ENCODE results near the gene NTSR1.
A peak's percentile ranks its signal among the peaks of the same experiment; 100 is the strongest.

Gene NTSR1

DNA sequence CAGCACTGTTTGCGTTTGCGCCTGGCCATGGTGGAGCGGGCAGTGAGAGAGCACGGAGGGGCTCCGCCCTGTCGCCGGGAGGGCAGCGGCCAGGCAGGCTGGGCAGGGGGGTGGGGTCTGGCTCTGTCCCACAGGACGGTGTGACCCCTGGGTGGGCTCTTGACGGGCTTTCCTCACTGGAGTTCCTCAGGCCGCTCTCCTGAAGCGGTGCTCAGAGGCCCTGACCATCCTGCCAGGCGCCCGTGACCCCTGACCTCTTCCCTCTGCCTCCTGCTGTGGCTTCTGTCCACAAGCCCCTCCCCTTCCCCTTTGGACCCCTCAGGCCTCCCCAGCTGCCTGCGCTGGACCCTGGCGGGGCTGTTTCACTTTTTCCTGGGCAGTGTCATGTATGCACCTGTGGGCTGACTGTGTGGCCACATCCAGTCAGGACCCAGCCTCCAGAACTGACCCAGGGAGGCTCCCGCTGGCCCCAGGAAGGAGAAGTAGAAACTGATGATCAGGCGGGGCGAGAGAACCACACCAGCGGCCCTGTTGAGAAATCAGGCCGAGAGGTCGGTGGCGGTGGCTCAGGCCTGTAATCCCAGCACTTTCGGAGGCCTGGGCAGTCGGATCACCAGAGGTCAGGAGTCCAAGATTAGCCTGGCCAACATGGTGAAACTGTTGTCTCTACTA, 97.2 kb downstream of the NTSR1 start:
- ATAC-seq (ENCODE audit: low read depth) (no peak), DNase-seq (ENCODE audit: low spot score) (peak; percentile 86)
- TF ChIP-seq, protein P1, sequence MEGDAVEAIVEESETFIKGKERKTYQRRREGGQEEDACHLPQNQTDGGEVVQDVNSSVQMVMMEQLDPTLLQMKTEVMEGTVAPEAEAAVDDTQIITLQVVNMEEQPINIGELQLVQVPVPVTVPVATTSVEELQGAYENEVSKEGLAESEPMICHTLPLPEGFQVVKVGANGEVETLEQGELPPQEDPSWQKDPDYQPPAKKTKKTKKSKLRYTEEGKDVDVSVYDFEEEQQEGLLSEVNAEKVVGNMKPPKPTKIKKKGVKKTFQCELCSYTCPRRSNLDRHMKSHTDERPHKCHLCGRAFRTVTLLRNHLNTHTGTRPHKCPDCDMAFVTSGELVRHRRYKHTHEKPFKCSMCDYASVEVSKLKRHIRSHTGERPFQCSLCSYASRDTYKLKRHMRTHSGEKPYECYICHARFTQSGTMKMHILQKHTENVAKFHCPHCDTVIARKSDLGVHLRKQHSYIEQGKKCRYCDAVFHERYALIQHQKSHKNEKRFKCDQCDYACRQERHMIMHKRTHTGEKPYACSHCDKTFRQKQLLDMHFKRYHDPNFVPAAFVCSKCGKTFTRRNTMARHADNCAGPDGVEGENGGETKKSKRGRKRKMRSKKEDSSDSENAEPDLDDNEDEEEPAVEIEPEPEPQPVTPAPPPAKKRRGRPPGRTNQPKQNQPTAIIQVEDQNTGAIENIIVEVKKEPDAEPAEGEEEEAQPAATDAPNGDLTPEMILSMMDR (IDR thresholded peaks at IDR 0.05; ENCODE audit: poor library complexity, severe bottlenecking) = no peak
- Histone ChIP-seq H3K27me3 (ENCODE audit: insufficient read depth, poor library complexity, severe bottlenecking) (no peaks in the 10 kb centered on the region), H3K27ac (ENCODE audit: poor library complexity, severe bottlenecking) (peak overlapping the region; percentile 60), H3K4me1 (ENCODE audit: insufficient read depth, poor library complexity, severe bottlenecking) (peaks cover 9% of the 10 kb centered on the region), H3K36me3 (ENCODE audit: low read depth) (peaks cover 56% of the 10 kb centered on the region), H3K9me3 (ENCODE audit: severe bottlenecking) (no peaks in the 10 kb centered on the region), H3K4me3 (ENCODE audit: severe bottlenecking) (peak overlapping the region; percentile 97)

DNA sequence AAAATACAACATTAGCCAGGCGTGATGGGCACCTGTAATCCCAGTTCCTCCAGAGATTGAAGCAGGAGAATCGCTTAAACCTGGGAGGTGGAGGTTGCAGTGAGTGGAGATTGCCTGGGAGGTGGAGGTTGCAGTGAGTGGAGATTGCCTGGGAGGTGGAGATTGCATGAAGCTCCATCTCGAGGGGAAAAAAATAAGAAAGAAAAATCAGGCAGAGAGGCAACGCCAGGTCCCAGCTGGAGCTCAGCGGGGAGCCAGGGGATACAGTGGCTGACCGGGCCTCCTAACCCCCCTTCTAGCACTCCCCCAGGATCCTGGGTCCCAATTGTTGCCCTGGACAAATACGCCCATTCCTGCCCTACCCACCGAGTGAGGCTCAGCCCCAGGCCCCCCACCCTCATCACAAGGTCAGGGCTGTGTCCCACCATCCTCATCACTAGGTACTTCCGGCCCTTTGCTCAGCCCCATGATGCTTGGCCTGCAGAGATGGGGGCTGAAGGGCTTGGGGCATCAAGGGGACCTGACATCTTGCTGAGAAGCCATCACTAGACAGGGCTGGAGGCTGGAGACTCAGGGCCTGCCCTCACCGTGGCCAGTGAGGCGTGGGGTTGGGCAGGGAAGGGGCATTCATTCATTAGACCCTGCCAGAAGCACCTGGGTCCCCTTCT, 97.9 kb downstream of the NTSR1 start:
- ATAC-seq (ENCODE audit: low read depth) = no peak
- Histone ChIP-seq H3K36me3 (ENCODE audit: low read depth) (peaks cover 57% of the 10 kb centered on the region), H3K27ac (ENCODE audit: poor library complexity, severe bottlenecking) (peak overlapping the region; percentile 60), H3K4me3 (ENCODE audit: severe bottlenecking) (peak overlapping the region; percentile 97), H3K4me1 (ENCODE audit: insufficient read depth, poor library complexity, severe bottlenecking) (peaks cover 9% of the 10 kb centered on the region), H3K27me3 (ENCODE audit: insufficient read depth, poor library complexity, severe bottlenecking) (no peaks in the 10 kb centered on the region), H3K9me3 (ENCODE audit: severe bottlenecking) (no peaks in the 10 kb centered on the region)
- DNase-seq (ENCODE audit: low spot score) = no peak
- TF ChIP-seq, protein P1 (IDR thresholded peaks at IDR 0.05; ENCODE audit: poor library complexity, severe bottlenecking) = no peak

DNA sequence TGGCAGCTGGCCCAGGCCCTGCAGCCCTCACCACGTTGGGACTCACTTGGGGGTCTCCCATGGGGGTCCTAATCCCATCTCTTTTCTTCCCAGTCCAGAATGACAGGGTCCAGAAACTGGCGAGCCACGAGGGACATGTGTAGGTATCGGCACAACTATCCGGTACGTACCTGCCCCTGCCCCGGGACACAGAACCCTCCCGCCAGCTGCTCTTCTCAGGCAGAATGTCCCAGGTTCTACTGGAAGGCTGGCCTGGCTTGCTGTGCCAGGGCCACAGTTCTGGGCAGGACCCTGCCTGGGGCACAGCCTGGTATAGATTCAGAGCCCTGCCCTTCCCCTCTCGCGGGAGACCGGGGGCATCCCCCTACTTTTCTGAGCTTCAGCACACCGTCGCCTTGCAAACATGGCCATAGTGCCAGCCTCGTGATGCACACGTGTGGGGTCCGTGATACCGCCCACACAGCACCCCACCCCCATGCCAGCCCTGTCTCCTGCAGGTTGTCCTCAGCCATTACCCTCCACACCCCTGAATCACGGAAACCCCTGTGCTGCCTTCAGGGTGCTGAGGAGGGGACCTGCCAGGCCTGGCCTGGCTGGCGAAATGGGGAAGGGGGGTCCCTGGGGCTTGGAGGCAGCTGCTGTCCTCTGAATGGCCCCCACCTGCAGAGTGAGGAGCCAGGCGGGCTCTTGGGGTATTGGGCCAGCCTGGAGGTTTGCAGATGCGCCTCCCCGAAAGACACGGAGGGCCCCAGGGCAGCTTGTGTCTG, 99.0 kb downstream of the NTSR1 start:
- Histone ChIP-seq H3K4me3 (ENCODE audit: severe bottlenecking) (no peak overlapping the region), H3K27ac (ENCODE audit: poor library complexity, severe bottlenecking) (no peak overlapping the region), H3K27me3 (ENCODE audit: insufficient read depth, poor library complexity, severe bottlenecking) (no peaks in the 10 kb centered on the region), H3K4me1 (ENCODE audit: insufficient read depth, poor library complexity, severe bottlenecking) (peaks cover 9% of the 10 kb centered on the region), H3K9me3 (ENCODE audit: severe bottlenecking) (no peaks in the 10 kb centered on the region), H3K36me3 (ENCODE audit: low read depth) (peaks cover 66% of the 10 kb centered on the region)
- TF ChIP-seq, protein P1 (IDR thresholded peaks at IDR 0.05; ENCODE audit: poor library complexity, severe bottlenecking) = no peak
- DNase-seq (ENCODE audit: low spot score) (peak; percentile 84), ATAC-seq (ENCODE audit: low read depth) (no peak)

DNA sequence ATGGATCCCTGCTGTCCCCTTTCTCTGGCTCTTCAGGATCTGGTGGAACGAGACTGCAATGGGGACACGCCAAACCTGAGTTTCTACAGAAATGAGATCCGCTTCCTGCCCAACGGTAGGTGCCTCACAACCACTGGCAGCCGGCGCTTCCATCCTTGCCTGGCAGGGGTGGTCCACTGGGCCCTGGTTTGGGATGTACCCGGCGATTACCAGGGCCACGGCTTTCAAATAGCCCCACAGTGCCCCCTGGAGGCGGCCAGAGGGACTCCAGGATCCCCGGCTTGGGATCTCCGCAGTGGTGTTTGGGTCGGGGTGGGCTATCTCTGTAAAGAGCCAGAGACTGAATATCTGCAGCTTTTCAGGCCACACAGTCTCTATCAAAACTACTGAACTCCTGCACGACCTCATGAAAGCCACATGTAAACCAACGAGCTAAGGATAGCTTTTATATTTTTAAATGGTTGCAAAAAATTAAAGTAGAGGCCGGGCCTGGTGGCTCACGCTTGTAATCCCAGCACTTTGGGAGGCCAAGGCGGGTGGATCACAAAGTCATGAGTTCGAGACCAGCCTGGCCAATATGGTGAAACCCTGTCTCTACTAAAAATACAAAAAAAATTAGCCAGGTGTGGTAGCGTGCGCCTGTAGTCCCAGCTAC, 99.7 kb downstream of the NTSR1 start:
- no peaks in the 10 kb centered on the region for H3K27me3 ChIP-seq (ENCODE audit: insufficient read depth, poor library complexity, severe bottlenecking)
- no peaks in the 10 kb centered on the region for H3K9me3 ChIP-seq (ENCODE audit: severe bottlenecking)
- DNase-seq (ENCODE audit: low spot score) = peak; percentile 86
- H3K4me3 ChIP-seq (ENCODE audit: severe bottlenecking) = no peak overlapping the region
- TF ChIP-seq, protein P1 (IDR thresholded peaks at IDR 0.05; ENCODE audit: poor library complexity, severe bottlenecking) = peak; percentile 100
- peaks cover 68% of the 10 kb centered on the region for H3K36me3 ChIP-seq (ENCODE audit: low read depth)
- no peak overlapping the region for H3K27ac ChIP-seq (ENCODE audit: poor library complexity, severe bottlenecking)
- H3K4me1 ChIP-seq (ENCODE audit: insufficient read depth, poor library complexity, severe bottlenecking) = peaks cover 9% of the 10 kb centered on the region
- peak; percentile 34 for ATAC-seq (ENCODE audit: low read depth)

All from RWPE2 (cell line).